GM23248 (cell line): ENCODE data around the gene KY.

Experiments used
- EZH2 ChIP-seq: fragments of 200-600 bp; sonication (generic); IDR thresholded peaks from 2 replicates; pipeline ENCODE4 v1.6.1; 2018; ENCODE audit warnings: antibody characterized with exemption, mild to moderate bottlenecking; ENCODE audit not compliant: insufficient read depth, poor library complexity, severe bottlenecking
- EZH2phosphoT487 ChIP-seq: fragments of 200-600 bp; sonication (generic); IDR thresholded peaks from 2 replicates; pipeline ENCODE4 v1.6.1; 2018; ENCODE audit warnings: antibody characterized with exemption, moderate library complexity, mild to moderate bottlenecking, low read depth; ENCODE audit not compliant: insufficient read depth

DNA sequence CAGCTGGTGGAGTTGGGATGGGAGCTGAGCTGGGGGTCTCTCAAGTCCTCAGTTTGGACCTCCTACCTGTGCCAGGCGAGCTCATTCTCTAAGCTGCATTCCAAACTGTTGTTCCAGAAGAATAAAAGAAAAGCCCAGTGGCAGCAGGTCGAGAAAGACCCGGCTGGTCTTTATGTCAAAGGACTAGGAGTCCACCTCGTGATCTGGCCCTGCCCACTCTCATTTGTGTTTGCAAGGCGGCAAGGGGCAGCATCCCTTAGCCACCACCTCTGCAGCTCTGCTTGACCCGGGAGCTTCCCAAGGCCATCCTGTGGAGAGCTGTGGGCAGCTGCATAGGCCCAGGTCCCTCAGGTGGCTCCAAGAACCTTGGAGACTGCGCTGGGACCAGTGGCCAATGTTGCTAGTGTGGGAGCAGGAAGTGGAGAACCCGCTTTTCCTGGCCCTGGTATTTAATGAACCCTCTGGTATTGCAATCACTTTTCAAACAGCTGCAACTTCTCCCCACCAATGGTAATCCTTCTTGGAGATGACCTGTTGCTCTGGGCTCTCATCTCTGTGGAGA lies 30.9 kb downstream of the KY start:
- no peak for TF ChIP-seq EZH2phosphoT487
- TF ChIP-seq EZH2: no peak
